Naive thymus-derived CD4-positive, alpha-beta T cell (primary cell): ENCODE measurements around the gene CDH13. TPM values are rescaled to one million over a fixed set of nuclear protein-coding genes. Genes with fewer than 3 reads are reported as not detected.
A peak's percentile ranks its signal among the peaks of the same experiment; 100 is the strongest.

ENCODE experiments used
- ATAC-seq: fragments of 150-1000 bp; cut with Tn5 transposase; 2 replicates; pipeline ENCODE4 v1.10.0; 2021; ENCODE audit warnings: mild to moderate bottlenecking, moderate library complexity
- CTCF ChIA-PET: fragments of 350-600 bp; sonication (Branson Sonifier 250); formaldehyde crosslinking; loops from one replicate; lab custom pipeline; 2021; ENCODE audit warnings: antibody characterized with exemption; lab: Charles Lee
- POLR2A ChIA-PET: fragments of 350-600 bp; sonication (Branson Sonifier 250); formaldehyde crosslinking; loops from one replicate; lab custom pipeline; 2021; ENCODE audit warnings: antibody characterized with exemption, inconsistent platforms; lab: Charles Lee
- DNase-seq, 9 donors: peaks; one replicate each; pipeline versions ENCODE4 v3.0.0 to v3.0.0-alpha.2; 2020 to 2022; ENCODE audit warnings: mixed read lengths in 1 of 9
- H3K27ac ChIP-seq: one replicate; pipeline ENCODE4 v1.7.0; 2013; ENCODE audit warnings: mild to moderate bottlenecking, low read depth, low read length, moderate library complexity
- H3K27me3 ChIP-seq, 2 donors: one replicate each; pipeline ENCODE4 v1.7.0; 2013; ENCODE audit warnings: low read length in 2 of 2, mild to moderate bottlenecking in 2 of 2, moderate library complexity in 2 of 2; ENCODE audit not compliant: control insufficient read depth in 2 of 2, insufficient read depth in 2 of 2
- H3K36me3 ChIP-seq, 3 experiments: 1 replicate in 2 of 3; 2 replicates in 1 of 3; pipeline ENCODE4 v1.7.0; 2013; ENCODE audit warnings: low read length in 3 of 3, mild to moderate bottlenecking in 3 of 3, moderate library complexity in 1 of 3; ENCODE audit not compliant: insufficient read depth in 3 of 3, control insufficient read depth in 2 of 3
- H3K4me1 ChIP-seq, 2 donors: one replicate each; pipeline ENCODE4 v1.7.0; 2013; ENCODE audit warnings: low read length in 2 of 2, mild to moderate bottlenecking in 2 of 2, moderate library complexity in 1 of 2; ENCODE audit not compliant: control insufficient read depth in 2 of 2, insufficient read depth in 2 of 2
- H3K4me3 ChIP-seq: 2 replicates; pipeline ENCODE4 v1.7.0; 2013; ENCODE audit warnings: mild to moderate bottlenecking, low read length
- H3K9me3 ChIP-seq, 3 experiments: 1 replicate in 2 of 3; 2 replicates in 1 of 3; pipeline ENCODE4 v1.7.0; 2013; ENCODE audit warnings: low read length in 3 of 3; ENCODE audit not compliant: control insufficient read depth in 2 of 3
- H3K27ac Mint-ChIP-seq, 9 donors: one replicate each; pipeline ENCODE4 v1.8.0; 2020 to 2022; ENCODE audit warnings: mixed read lengths in 9 of 9, mild to moderate bottlenecking in 8 of 9, moderate library complexity in 5 of 9, inconsistent platforms in 2 of 9
- H3K27me3 Mint-ChIP-seq, 5 donors: one replicate each; pipeline ENCODE4 v1.8.0; 2021 to 2022; ENCODE audit warnings: mixed read lengths in 5 of 5, mild to moderate bottlenecking in 1 of 5
- H3K36me3 Mint-ChIP-seq, 5 donors: one replicate each; pipeline ENCODE4 v1.8.0; 2020 to 2022; ENCODE audit warnings: mixed read lengths in 5 of 5, mild to moderate bottlenecking in 3 of 5, inconsistent platforms in 1 of 5
- H3K4me1 Mint-ChIP-seq, 7 donors: one replicate each; pipeline ENCODE4 v1.8.0; 2020 to 2022; ENCODE audit warnings: mixed read lengths in 7 of 7, mild to moderate bottlenecking in 3 of 7, inconsistent platforms in 1 of 7
- H3K4me3 Mint-ChIP-seq, 10 donors: one replicate each; pipeline ENCODE4 v1.8.0; 2020 to 2022; ENCODE audit warnings: mild to moderate bottlenecking in 10 of 10, mixed read lengths in 10 of 10, moderate library complexity in 6 of 10, inconsistent platforms in 2 of 10
- H3K9me3 Mint-ChIP-seq, 11 donors: one replicate each; pipeline ENCODE4 v1.8.0; 2020 to 2022; ENCODE audit warnings: mixed read lengths in 11 of 11, mild to moderate bottlenecking in 4 of 11, inconsistent platforms in 1 of 11, moderate library complexity in 1 of 11
- intact Hi-C, 2 donors: fragments of 100-400 bp; cut with micrococcal nuclease; formaldehyde crosslinking; loops; one replicate each; pipeline ENCODE4 v1.15.1; 2023
- polyA plus RNA-seq, 2 donors: library from polyadenylated mRNA; unstranded; fragments of 300-500 nt; fragmentation: Illumina TruSeq; gene quantifications; one replicate each; pipeline ENCODE4 v1.2.3, GENCODE V29; 2021
- total RNA-seq, 6 experiments: library from RNA in 5 of 6; stranded (reverse) in 5 of 6; gene quantifications; 1 replicate in 5 of 6; 2 replicates in 1 of 6; pipeline ENCODE4 v1.2.3 and lab custom pipeline; 2021 to 2026

The CDH13 gene
- total and polyA plus RNA-seq, 7 experiments from 2014 or later: not detected

DNA sequence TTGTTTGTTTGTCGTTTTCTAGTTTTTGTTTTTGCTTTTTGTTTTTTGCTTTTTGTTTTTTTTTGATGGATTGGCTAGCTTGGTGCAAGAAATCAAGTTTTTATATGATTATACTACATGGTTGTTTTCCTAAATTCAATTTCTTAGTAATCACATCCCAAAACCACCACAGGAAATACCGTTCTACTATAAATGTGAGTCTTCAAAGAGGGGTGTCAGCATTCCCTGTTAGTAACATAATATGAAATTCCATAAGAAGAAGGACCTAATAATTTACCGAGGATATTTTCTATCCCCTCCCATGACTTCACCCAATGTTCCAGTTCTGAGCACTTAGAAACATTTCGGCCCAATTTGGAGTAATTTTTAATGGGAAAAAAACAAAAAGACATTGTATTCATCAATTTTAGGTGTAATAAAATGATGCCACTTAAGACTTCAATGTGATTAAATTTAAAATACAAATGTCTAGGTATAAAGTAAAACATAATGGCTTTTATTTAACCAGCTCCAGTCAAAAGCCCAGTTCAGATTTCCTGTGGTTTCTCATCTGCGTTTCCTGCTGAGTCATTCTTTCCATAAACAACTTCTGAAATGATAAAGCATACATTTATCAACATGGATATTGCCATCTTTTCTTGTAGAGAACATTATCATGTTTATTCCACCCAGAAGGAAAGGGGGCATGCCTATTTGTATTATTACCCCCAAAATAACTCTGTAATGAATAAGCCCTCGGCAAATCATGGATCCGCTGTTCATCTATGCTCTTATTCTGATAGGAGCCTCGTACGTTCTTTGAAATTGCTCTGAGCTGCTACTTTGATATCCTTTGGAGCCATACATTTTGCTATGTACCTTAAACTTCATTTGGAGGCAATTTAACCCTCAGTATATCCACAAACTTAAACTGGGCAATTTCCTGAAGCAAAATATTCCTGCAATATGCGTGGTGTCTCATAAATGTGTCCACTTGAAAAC is 1209.1 kb downstream of the CDH13 start:
- H3K4me1 Mint-ChIP-seq: peaks cover 3 to 17% (median 14%) of the 10 kb centered on the region in 7 donors
- H3K4me3 Mint-ChIP-seq: peak overlapping the region in 2 of 10 donors; percentile 1 to 12
- DNase-seq (no peak), ATAC-seq (no peak)
- no peaks in the 10 kb centered on the region for H3K36me3 Mint-ChIP-seq
- peaks cover 0 to 3% (median 0%) of the 10 kb centered on the region in 11 donors for H3K9me3 Mint-ChIP-seq
- Histone ChIP-seq H3K4me1 (no peaks in the 10 kb centered on the region), H3K9me3 (no peaks in the 10 kb centered on the region), H3K27me3 (peaks cover 0 to 3% of the 10 kb centered on the region in 2 donors), H3K36me3 (no peaks in the 10 kb centered on the region), H3K4me3 (no peak overlapping the region), H3K27ac (no peak overlapping the region)
- POLR2A ChIA-PET: no interaction called here
- CTCF ChIA-PET: interaction anchor here (0.7 to 0.9 kb wide), 2 partner anchors 9 to 11 kb away, joined by 3 read pairs; no protein-coding TSS in a partner anchor
- H3K27me3 Mint-ChIP-seq: peaks cover 5 to 48% (median 16%) of the 10 kb centered on the region in 5 donors
- intact Hi-C loops: no loop called here
- H3K27ac Mint-ChIP-seq: peak overlapping the region in 1 of 9 donors; percentile 13

DNA sequence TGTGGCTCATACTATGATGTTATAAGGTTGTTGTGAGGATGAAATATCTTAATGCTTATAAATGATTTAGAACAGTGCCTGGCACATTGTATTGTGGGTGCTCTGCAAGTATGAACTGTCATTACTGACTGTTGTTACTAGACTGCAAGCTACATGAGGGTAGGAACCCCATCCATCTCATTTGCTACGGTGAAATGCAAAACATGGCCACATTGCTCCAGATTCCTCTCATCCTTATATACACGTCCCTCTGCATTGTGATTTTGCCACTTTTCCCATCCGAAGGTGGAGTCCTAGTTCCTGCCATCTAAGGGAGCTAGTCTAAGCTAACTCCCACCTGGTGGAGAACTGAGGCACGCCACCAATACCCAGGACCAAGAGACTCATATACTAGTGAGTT is 1210.8 kb downstream of the CDH13 start:
- Histone ChIP-seq H3K27me3 (peaks cover 0 to 3% of the 10 kb centered on the region in 2 donors), H3K4me1 (no peaks in the 10 kb centered on the region), H3K27ac (no peak overlapping the region), H3K36me3 (no peaks in the 10 kb centered on the region), H3K9me3 (no peaks in the 10 kb centered on the region), H3K4me3 (no peak overlapping the region)
- Mint-ChIP-seq H3K27ac (no peak overlapping the region), H3K27me3 (peaks cover 5 to 44% (median 15%) of the 10 kb centered on the region in 5 donors), H3K36me3 (no peaks in the 10 kb centered on the region), H3K9me3 (peaks cover 0 to 3% (median 0%) of the 10 kb centered on the region in 11 donors), H3K4me3 (no peak overlapping the region), H3K4me1 (peaks cover 3 to 17% (median 14%) of the 10 kb centered on the region in 7 donors)
- CTCF ChIA-PET: no interaction called here
- POLR2A ChIA-PET: no interaction called here
- DNase-seq (no peak), ATAC-seq (no peak)
- intact Hi-C loops: no loop called here

DNA sequence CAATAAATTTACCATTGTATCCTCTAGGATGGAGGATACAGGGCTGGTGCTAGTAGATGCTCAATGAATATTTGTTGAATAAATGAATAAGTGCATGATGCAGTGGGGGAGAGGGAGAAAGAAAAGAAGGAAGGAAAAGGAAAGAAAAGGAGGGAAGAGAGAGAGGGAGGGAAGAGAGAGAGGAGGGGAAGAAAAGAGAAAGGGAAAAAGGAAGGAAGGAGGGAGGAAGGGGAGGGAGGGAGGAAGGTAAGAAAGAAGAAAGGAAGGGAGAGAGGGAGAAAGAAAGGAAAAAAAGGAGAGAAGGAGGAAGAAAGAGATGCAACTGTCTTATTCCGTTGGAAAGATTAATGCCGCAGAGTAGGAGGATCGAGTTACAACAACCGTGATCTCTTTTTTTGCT is 1211.4 kb downstream of the CDH13 start:
- Mint-ChIP-seq H3K36me3 (no peaks in the 10 kb centered on the region), H3K4me3 (no peak overlapping the region), H3K9me3 (peaks cover 0 to 1% (median 0%) of the 10 kb centered on the region in 11 donors), H3K27ac (no peak overlapping the region), H3K27me3 (peaks cover 5 to 42% (median 15%) of the 10 kb centered on the region in 5 donors), H3K4me1 (peaks cover 3 to 17% (median 14%) of the 10 kb centered on the region in 7 donors)
- peaks cover 0 to 3% of the 10 kb centered on the region in 2 donors for H3K27me3 ChIP-seq
- H3K9me3 ChIP-seq: no peaks in the 10 kb centered on the region
- ATAC-seq: no peak
- DNase-seq: no peak
- no peak overlapping the region for H3K4me3 ChIP-seq
- no peaks in the 10 kb centered on the region for H3K4me1 ChIP-seq
- CTCF ChIA-PET: no interaction called here
- intact Hi-C loops: no loop called here
- POLR2A ChIA-PET: no interaction called here
- no peak overlapping the region for H3K27ac ChIP-seq
- H3K36me3 ChIP-seq: no peaks in the 10 kb centered on the region

DNA sequence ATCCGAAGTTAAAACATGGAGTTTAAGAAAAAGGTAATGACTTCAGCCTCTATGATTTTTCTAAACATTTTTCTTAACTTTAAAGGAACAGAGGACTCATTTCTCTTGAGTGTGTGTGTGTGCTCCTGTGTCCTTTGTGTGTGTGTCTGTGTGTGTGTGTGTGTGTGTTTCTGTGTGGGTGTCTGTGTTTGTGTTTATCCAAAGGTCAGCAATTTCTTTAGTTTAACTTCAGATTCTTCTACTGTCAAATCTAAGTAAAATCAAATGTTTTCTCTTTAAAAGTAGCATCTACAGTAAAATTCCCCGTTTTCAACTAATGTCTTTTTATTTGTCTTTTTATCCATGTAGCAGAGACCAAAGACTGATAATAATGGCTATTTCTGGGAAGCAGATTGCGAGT is 1212.8 kb downstream of the CDH13 start:
- Histone ChIP-seq H3K27me3 (peaks cover 0 to 3% of the 10 kb centered on the region in 2 donors), H3K27ac (no peak overlapping the region), H3K36me3 (no peaks in the 10 kb centered on the region), H3K4me3 (no peak overlapping the region), H3K9me3 (no peaks in the 10 kb centered on the region), H3K4me1 (no peaks in the 10 kb centered on the region)
- Mint-ChIP-seq H3K9me3 (peaks cover 0 to 1% (median 0%) of the 10 kb centered on the region in 11 donors), H3K4me3 (no peak overlapping the region), H3K36me3 (no peaks in the 10 kb centered on the region), H3K27ac (no peak overlapping the region), H3K27me3 (peaks cover 5 to 46% (median 15%) of the 10 kb centered on the region in 5 donors), H3K4me1 (peaks cover 6 to 17% (median 14%) of the 10 kb centered on the region in 7 donors)
- ChIA-PET CTCF (no interaction called here), POLR2A (no interaction called here)
- DNase-seq: no peak
- intact Hi-C loops: no loop called here
- ATAC-seq: no peak

DNA sequence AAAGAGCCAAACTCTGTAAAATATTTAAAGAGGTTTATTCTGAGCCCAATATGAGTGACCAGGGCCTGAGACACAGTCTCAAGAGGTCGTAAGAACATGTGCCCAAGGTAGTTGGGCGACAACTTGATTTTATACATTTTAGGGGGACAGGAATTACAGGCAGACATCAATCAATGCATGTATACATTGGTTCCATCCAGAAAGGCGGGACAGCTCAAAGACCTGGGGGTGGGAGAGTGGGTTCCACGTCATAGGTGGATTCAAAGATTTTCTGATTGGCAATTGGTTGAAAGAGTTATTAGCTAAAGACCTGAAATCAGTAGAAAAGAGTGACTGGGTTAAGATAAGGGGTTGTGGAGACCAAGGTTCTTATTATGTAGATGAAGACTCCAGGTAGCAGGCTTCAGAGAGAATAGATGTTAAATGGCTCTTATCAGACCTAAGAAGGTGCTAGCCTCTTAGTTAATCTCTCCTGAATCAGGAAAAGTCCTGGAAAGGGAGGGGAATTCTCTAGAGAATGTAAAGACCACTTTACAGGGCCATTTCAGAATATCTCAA is 1213.4 kb downstream of the CDH13 start:
- ChIA-PET CTCF (no interaction called here), POLR2A (no interaction called here)
- peaks cover 5 to 46% (median 15%) of the 10 kb centered on the region in 5 donors for H3K27me3 Mint-ChIP-seq
- DNase-seq: no peak
- peaks cover 4 to 15% (median 13%) of the 10 kb centered on the region in 7 donors for H3K4me1 Mint-ChIP-seq
- Histone ChIP-seq H3K9me3 (no peaks in the 10 kb centered on the region), H3K36me3 (no peaks in the 10 kb centered on the region), H3K4me3 (no peak overlapping the region), H3K27ac (no peak overlapping the region), H3K27me3 (peaks cover 0 to 3% of the 10 kb centered on the region in 2 donors), H3K4me1 (no peaks in the 10 kb centered on the region)
- H3K9me3 Mint-ChIP-seq: peaks cover 0 to 1% (median 0%) of the 10 kb centered on the region in 11 donors
- no peaks in the 10 kb centered on the region for H3K36me3 Mint-ChIP-seq
- no peak for ATAC-seq
- no peak overlapping the region for H3K27ac Mint-ChIP-seq
- no peak overlapping the region for H3K4me3 Mint-ChIP-seq
- intact Hi-C loops: no loop called here

DNA sequence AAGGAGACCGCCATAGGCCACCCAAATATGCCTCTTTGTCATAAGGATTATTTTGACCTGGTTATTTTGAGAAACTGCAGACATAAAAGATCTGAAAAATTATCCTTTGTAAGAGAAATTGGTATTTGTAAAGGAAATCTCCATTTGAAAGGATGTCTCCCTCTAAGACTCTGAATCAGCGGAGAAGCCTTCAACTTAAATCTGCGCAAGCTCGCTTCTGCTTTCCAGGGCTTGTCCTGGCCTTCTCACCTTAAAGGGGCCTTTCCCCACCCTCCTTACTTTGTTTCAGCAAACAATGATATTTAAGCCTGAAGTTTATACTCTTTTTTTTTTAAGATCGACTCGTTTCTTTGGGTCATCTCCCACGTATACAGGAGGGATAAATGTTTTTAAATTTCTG is 1215.5 kb downstream of the CDH13 start:
- no peak overlapping the region for H3K4me3 Mint-ChIP-seq
- H3K27me3 Mint-ChIP-seq: peaks cover 5 to 39% (median 8%) of the 10 kb centered on the region in 5 donors
- ChIA-PET POLR2A (no interaction called here), CTCF (no interaction called here)
- ATAC-seq (no peak), DNase-seq (no peak)
- intact Hi-C loops: no loop called here
- Histone ChIP-seq H3K9me3 (no peaks in the 10 kb centered on the region), H3K4me3 (no peak overlapping the region), H3K36me3 (no peaks in the 10 kb centered on the region), H3K27me3 (peaks cover 0 to 2% of the 10 kb centered on the region in 2 donors), H3K4me1 (no peaks in the 10 kb centered on the region), H3K27ac (no peak overlapping the region)
- peaks cover 0 to 1% (median 0%) of the 10 kb centered on the region in 11 donors for H3K9me3 Mint-ChIP-seq
- no peak overlapping the region for H3K27ac Mint-ChIP-seq
- peaks cover 0 to 4% (median 0%) of the 10 kb centered on the region in 7 donors for H3K4me1 Mint-ChIP-seq
- no peaks in the 10 kb centered on the region for H3K36me3 Mint-ChIP-seq
